Gastrocnemius medialis (tissue), 4 donors: ENCODE data around the gene IQCK.

Experiments used
- CTCF ChIP-seq, 5 experiments: fragments of 450-650 bp in 3 of 5; fragments of 200-600 bp in 2 of 5; sonication (generic) in 2 of 5; IDR thresholded peaks in 4 of 5; conservative IDR thresholded peaks in 1 of 5; 1 replicate in 4 of 5; 2 replicates in 1 of 5; pipeline ENCODE4 v1.5.1; 2016 to 2019; ENCODE audit warnings: antibody characterized with exemption in 5 of 5, mild to moderate bottlenecking in 3 of 5, moderate library complexity in 3 of 5
- POLR2A ChIP-seq, 2 donors: fragments of 450-650 bp; IDR thresholded peaks; one replicate each; pipeline ENCODE4 v1.6.1; 2017; ENCODE audit warnings: antibody characterized with exemption in 2 of 2, mild to moderate bottlenecking in 2 of 2, moderate library complexity in 2 of 2

DNA sequence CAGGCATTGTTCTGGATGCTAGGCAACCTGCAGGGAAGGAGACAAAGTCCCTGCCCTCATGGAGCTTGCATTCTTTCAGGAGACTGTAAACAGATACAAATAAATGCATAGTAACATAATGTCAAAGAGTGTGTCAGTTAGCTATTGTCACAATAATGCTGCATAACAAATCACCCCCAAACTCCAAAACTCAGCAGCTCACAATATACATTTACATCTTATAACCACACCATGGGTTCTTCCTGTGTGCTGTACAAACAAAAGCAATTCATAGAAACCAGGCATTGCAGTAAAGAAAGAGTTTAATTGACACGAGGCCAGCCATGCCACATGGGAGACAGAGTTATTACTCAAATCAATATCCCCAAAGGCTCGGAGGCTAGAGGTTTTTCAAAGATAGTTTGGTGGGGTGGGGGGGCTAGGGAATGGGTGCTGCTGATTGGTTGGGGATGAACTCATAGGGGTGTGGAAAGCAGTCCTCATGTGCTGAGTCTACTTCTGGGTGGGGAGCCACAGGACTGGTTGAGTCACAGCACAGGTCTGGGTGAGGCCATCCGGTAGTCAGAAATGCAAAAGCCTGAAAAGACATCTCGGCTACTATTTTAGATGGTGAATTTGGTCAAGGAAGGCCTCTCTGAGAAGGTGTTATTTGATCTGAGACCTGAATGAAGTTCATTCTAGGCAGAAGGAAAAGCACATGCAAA is 87.5 kb downstream of the IQCK start:
- TF ChIP-seq CTCF (IDR thresholded peaks at IDR 0.05 in 4 of 5, conservative IDR thresholded peaks at IDR 0.05 in 1 of 5), result no peak
- TF ChIP-seq POLR2A (IDR thresholded peaks at IDR 0.05), result no peak
